HFFc6 (cell line): ENCODE measurements around the gene COL7A1. TPM values are rescaled to one million over a fixed set of nuclear protein-coding genes. Genes with fewer than 3 reads are reported as not detected.

Source experiments
- DNase-seq: peaks from one replicate; pipeline ENCODE4 v3.0.0-alpha.2; 2018
- H3K27ac Mint-ChIP-seq: 2 replicates; pipeline ENCODE4 v1.8.0; 2020; ENCODE audit warnings: mild to moderate bottlenecking, mixed read lengths
- H3K27me3 Mint-ChIP-seq: 2 replicates; pipeline ENCODE4 v1.8.0; 2021; ENCODE audit warnings: mild to moderate bottlenecking, moderate library complexity, mixed read lengths; ENCODE audit not compliant: insufficient read depth
- H3K36me3 Mint-ChIP-seq: 2 replicates; pipeline ENCODE4 v1.8.0; 2021; ENCODE audit warnings: low read depth, mixed read lengths
- H3K4me1 Mint-ChIP-seq: 2 replicates; pipeline ENCODE4 v1.8.0; 2020; ENCODE audit warnings: low read depth, mixed read lengths
- H3K4me3 Mint-ChIP-seq: 2 replicates; pipeline ENCODE4 v1.8.0; 2020; ENCODE audit warnings: mild to moderate bottlenecking, moderate library complexity, mixed read lengths
- H3K9me3 Mint-ChIP-seq: 2 replicates; pipeline ENCODE4 v1.8.0; 2020; ENCODE audit warnings: mild to moderate bottlenecking, mixed read lengths
- CTCF ChIP-seq: fragments of 200-600 bp; sonication (generic); IDR thresholded peaks from 2 replicates; pipeline ENCODE4 v1.5.0; 2021; ENCODE audit warnings: antibody characterized with exemption, mild to moderate bottlenecking
- total RNA-seq, 6 experiments: library from RNA; stranded (reverse); fragmentation: NEBNext Ultra II Directional; extraction: Animal tissue kit (Norgen Biotek cat#: 25700); gene quantifications; 2 replicates in 1 of 6; 3 replicates in 5 of 6; pipeline ENCODE4 v1.2.3, GENCODE V29; 2021

Gene COL7A1
- total RNA-seq, 6 experiments from 2014 or later: 74.9 to 113 (median 80.8) TPM

- no peak for DNase-seq
- H3K27me3 Mint-ChIP-seq: peaks cover 2% of the 10 kb centered on the region; the same call in 1 of the 2 replicates
- H3K4me3 Mint-ChIP-seq: no peak overlapping the region
- H3K4me1 Mint-ChIP-seq: peaks cover 22% of the 10 kb centered on the region
- peaks cover 15% of the 10 kb centered on the region; the same call in 1 of the 2 replicates for H3K36me3 Mint-ChIP-seq
- TF ChIP-seq CTCF: no peak
- peaks cover 24% of the 10 kb centered on the region for H3K9me3 Mint-ChIP-seq
- no peak overlapping the region for H3K27ac Mint-ChIP-seq
Observed at GRCh38 chr3:48617559-48617958, 22.4 kb upstream of the COL7A1 start.

- Mint-ChIP-seq H3K27ac (peak overlapping the region; percentile 75), H3K4me3 (no peak overlapping the region; the same call in 1 of the 2 replicates), H3K4me1 (peaks cover 22% of the 10 kb centered on the region), H3K27me3 (peaks cover 5% of the 10 kb centered on the region), H3K9me3 (peaks cover 24% of the 10 kb centered on the region), H3K36me3 (peaks cover 15% of the 10 kb centered on the region; the same call in 1 of the 2 replicates)
- DNase-seq: peak; percentile 48
- TF ChIP-seq CTCF: no peak
Observed at GRCh38 chr3:48614044-48614443, 18.9 kb upstream of the COL7A1 start.

- no peak for DNase-seq
- Mint-ChIP-seq H3K27ac (no peak overlapping the region), H3K4me1 (peaks cover 24% of the 10 kb centered on the region), H3K27me3 (peaks cover 4% of the 10 kb centered on the region), H3K9me3 (peaks cover 13% of the 10 kb centered on the region), H3K4me3 (no peak overlapping the region), H3K36me3 (peaks cover 17% of the 10 kb centered on the region)
- TF ChIP-seq CTCF: no peak
Observed at GRCh38 chr3:48612309-48612708, 17.2 kb upstream of the COL7A1 start.

GRCh38 chr3:48609088-48610005 is 14.2 kb upstream of the COL7A1 start, which contains the start of gene UQCRC1:
Gene UQCRC1 (minus strand): TSS chr3:48609646. CDS start chr3:48609620, 26 bp downstream.
- peaks cover 3% of the 10 kb centered on the region; the same call in 1 of the 2 replicates for H3K27me3 Mint-ChIP-seq
- H3K9me3 Mint-ChIP-seq: no peaks in the 10 kb centered on the region
- peak; percentile 80 for TF ChIP-seq CTCF
- peaks cover 12% of the 10 kb centered on the region for H3K36me3 Mint-ChIP-seq
- peak within 1 kb of the TSS; percentile 98 for H3K4me3 Mint-ChIP-seq
- DNase-seq: peak; percentile 91
- peak within 1 kb of the TSS; percentile 92 for H3K27ac Mint-ChIP-seq
- H3K4me1 Mint-ChIP-seq: peaks cover 22% of the 10 kb centered on the region

GRCh38 chr3:48607519-48607918 is 12.4 kb upstream of the COL7A1 start:
- peaks cover 12% of the 10 kb centered on the region for H3K4me1 Mint-ChIP-seq
- DNase-seq: no peak
- peaks cover 19% of the 10 kb centered on the region for H3K36me3 Mint-ChIP-seq
- H3K27me3 Mint-ChIP-seq: peaks cover 3% of the 10 kb centered on the region; the same call in 1 of the 2 replicates
- TF ChIP-seq CTCF: no peak
- no peaks in the 10 kb centered on the region for H3K9me3 Mint-ChIP-seq
- peak overlapping the region; percentile 92; the same call in 1 of the 2 replicates for H3K27ac Mint-ChIP-seq
- H3K4me3 Mint-ChIP-seq: no peak overlapping the region
